Astrocyte of the spinal cord (primary cell): ENCODE measurements around the gene LCE1F.

Experiments
- DNase-seq: peaks from one replicate; pipeline ENCODE4 v3.0.0; 2011; ENCODE audit warnings: low read depth, low spot score
- H3K4me3 ChIP-seq: 2 replicates; pipeline ENCODE4 v1.5.1; 2011; ENCODE audit warnings: low read depth, mild to moderate bottlenecking, low read length, moderate library complexity
- CTCF ChIP-seq: IDR thresholded peaks from 2 replicates; pipeline ENCODE4 v1.5.1; 2012; ENCODE audit warnings: low read depth, mild to moderate bottlenecking, low read length, inconsistent platforms
- in situ Hi-C: cut with HindIII; loops from 2 replicates; pipeline ENCODE4 v1.10.0; 2017; ENCODE audit warnings: low sequenced_read_pairs

Gene LCE1F

GRCh38 chr1:152756872-152757271 lies 18.1 kb upstream of the LCE1F start:
- no peak overlapping the region for H3K4me3 ChIP-seq
- TF ChIP-seq CTCF: no peak
- in situ Hi-C loops: no loop called here
- no peak for DNase-seq

GRCh38 chr1:152757747-152758146 lies 17.2 kb upstream of the LCE1F start, which contains the start of gene KPRP:
Gene KPRP, plus strand, starts transcription at chr1:152758025. Its CDS starts 1,564 bp downstream, at chr1:152759589.
- no peak within 1 kb of the TSS for H3K4me3 ChIP-seq
- DNase-seq: no peak
- in situ Hi-C loops: no loop called here
- TF ChIP-seq CTCF: no peak

- H3K4me3 ChIP-seq: no peak overlapping the region
- no peak for DNase-seq
- TF ChIP-seq CTCF: no peak
- in situ Hi-C loops: no loop called here
Observed at GRCh38 chr1:152758636-152759035, 16.3 kb upstream of the LCE1F start.

- TF ChIP-seq CTCF: no peak
- no peak overlapping the region for H3K4me3 ChIP-seq
- no peak for DNase-seq
- in situ Hi-C loops: no loop called here
Observed at GRCh38 chr1:152759453-152760173, 15.3 kb upstream of the LCE1F start.

DNA sequence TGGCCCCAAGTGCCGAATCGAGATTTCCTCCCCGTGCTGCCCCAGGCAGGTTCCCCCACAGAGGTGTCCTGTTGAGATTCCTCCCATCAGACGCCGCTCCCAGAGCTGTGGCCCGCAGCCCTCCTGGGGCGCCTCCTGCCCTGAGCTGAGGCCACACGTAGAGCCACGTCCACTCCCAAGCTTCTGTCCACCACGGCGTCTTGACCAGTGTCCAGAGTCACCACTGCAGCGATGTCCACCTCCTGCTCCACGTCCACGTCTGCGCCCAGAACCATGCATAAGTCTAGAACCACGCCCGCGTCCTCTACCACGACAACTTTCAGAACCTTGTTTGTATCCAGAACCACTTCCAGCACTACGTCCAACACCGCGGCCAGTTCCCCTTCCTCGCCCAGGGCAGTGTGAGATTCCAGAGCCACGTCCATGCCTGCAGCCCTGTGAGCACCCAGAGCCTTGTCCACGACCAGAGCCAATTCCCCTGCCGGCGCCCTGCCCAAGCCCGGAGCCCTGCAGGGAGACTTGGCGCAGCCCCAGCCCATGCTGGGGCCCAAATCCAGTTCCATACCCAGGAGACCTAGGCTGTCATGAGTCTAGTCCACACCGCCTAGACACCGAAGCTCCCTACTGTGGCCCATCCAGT lies 14.3 kb upstream of the LCE1F start:
- in situ Hi-C loops: no loop called here
- no peak for DNase-seq
- H3K4me3 ChIP-seq: no peak overlapping the region
- no peak for TF ChIP-seq CTCF

- no peak for TF ChIP-seq CTCF
- in situ Hi-C loops: no loop called here
- DNase-seq: no peak
- H3K4me3 ChIP-seq: no peak overlapping the region
Observed at GRCh38 chr1:152761609-152762213, 13.2 kb upstream of the LCE1F start.
